ENCODE measurements around the gene ZBTB7C. TPM values are rescaled to one million over a fixed set of nuclear protein-coding genes. Genes with fewer than 3 reads are reported as not detected.

ZBTB7C gene
- total RNA-seq, 1 donor from 2014 or later, result 1.1 TPM

GRCh38 chr18:48408111-48408726 lies 964 bp downstream of the ZBTB7C start:
- no peak for DNase-seq (ENCODE audit: low read depth)
- peak overlapping the region; percentile 42 for H3K4me3 ChIP-seq (ENCODE audit: low read depth, low read length)
- no peaks in the 10 kb centered on the region for H3K36me3 ChIP-seq (ENCODE audit: control insufficient read depth, insufficient read depth, low read length)
- peaks cover 25% of the 10 kb centered on the region for H3K27me3 ChIP-seq (ENCODE audit: control insufficient read depth, insufficient read depth, low read length)
- TF ChIP-seq, protein P1, sequence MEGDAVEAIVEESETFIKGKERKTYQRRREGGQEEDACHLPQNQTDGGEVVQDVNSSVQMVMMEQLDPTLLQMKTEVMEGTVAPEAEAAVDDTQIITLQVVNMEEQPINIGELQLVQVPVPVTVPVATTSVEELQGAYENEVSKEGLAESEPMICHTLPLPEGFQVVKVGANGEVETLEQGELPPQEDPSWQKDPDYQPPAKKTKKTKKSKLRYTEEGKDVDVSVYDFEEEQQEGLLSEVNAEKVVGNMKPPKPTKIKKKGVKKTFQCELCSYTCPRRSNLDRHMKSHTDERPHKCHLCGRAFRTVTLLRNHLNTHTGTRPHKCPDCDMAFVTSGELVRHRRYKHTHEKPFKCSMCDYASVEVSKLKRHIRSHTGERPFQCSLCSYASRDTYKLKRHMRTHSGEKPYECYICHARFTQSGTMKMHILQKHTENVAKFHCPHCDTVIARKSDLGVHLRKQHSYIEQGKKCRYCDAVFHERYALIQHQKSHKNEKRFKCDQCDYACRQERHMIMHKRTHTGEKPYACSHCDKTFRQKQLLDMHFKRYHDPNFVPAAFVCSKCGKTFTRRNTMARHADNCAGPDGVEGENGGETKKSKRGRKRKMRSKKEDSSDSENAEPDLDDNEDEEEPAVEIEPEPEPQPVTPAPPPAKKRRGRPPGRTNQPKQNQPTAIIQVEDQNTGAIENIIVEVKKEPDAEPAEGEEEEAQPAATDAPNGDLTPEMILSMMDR (IDR thresholded peaks at IDR 0.05; ENCODE audit: insufficient read depth, low read length, poor library complexity, severe bottlenecking), result no peak

DNA sequence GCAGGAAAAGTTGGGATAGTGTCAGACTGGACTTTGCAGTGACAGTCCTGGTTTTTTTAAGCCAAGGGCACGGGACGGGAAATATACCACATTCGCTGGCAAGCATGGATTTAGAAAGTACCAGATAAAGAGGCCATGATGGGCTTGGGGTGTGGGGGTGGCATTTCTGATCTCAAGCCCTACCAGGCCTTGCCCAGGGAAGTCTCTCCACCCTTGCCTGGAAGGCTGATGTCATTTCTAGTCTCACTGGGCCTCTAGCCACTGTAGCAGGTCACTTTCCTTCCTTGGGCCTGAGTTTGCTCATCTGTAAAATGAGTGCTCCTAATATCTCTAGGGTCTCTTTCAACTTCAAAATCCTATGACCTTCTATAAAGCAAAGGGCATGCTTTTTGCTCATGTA lies 1.8 kb downstream of the ZBTB7C start:
- Histone ChIP-seq H3K27me3 (ENCODE audit: control insufficient read depth, insufficient read depth, low read length) (peaks cover 24% of the 10 kb centered on the region), H3K4me3 (ENCODE audit: low read depth, low read length) (no peak overlapping the region), H3K36me3 (ENCODE audit: control insufficient read depth, insufficient read depth, low read length) (no peaks in the 10 kb centered on the region)
- TF ChIP-seq, protein P1 (IDR thresholded peaks at IDR 0.05; ENCODE audit: insufficient read depth, low read length, poor library complexity, severe bottlenecking), result no peak
- no peak for DNase-seq (ENCODE audit: low read depth)

DNA sequence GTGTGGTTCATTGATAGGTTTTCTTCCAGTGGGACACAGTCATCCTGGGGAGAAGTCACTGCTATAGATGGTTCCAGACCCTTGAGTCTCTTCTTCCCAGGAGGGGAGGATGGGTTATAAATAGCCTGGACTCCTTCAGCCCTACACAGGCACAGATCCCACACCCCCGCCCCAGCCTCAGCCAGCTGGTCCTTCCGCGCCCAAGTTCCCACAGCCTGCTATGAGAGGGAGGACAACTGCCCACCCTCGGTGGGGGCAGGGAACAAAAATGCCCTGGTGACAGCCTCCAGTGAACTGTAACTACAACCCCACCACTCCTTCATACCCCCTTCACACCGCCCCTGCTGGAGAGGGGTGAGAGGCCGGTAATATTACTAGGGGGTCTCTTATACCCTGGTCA lies 3.2 kb downstream of the ZBTB7C start:
- Histone ChIP-seq H3K27me3 (ENCODE audit: control insufficient read depth, insufficient read depth, low read length) (peaks cover 16% of the 10 kb centered on the region), H3K4me3 (ENCODE audit: low read depth, low read length) (no peak overlapping the region), H3K36me3 (ENCODE audit: control insufficient read depth, insufficient read depth, low read length) (no peaks in the 10 kb centered on the region)
- DNase-seq (ENCODE audit: low read depth), result no peak
- TF ChIP-seq, protein P1 (IDR thresholded peaks at IDR 0.05; ENCODE audit: insufficient read depth, low read length, poor library complexity, severe bottlenecking), result no peak

DNA sequence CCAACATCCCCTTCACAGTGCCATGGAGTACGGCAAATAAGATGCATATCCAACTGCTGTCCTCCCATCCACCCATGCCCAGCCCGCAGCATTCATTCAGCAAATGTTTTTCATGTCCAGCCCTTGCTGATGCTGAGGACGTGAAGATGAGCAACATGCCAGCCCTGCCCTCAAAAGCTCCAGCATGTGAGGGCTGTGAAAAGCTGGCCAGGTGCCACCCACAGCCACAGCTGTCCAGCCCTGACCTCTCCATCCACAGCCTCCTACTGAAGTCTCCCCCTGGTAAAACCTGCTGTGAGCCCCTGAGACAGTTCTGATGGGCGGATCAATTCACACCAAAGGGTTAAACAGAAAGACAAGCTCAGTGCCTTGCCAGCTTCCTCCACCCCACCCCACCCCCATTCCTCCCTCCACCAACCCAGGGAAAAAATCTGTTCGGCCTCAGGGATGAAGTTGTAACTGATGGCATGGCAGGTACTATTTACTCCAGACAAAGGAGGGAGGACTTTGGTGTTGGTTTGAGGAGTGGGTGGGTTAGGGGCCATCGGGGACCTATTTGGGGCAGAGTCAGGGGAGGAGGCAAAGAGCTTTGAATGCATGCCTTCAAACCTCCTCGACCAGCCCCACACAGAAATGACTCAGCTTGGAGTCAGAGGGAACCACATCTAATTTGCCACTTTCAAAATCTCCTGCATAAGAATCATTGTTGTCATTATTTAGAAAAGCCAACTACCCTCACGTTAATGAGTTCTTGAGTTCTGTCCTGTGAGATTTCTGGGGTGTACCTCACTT lies 4.3 kb downstream of the ZBTB7C start:
- TF ChIP-seq, protein P1 (IDR thresholded peaks at IDR 0.05; ENCODE audit: insufficient read depth, low read length, poor library complexity, severe bottlenecking), result no peak
- Histone ChIP-seq H3K36me3 (ENCODE audit: control insufficient read depth, insufficient read depth, low read length) (no peaks in the 10 kb centered on the region), H3K4me3 (ENCODE audit: low read depth, low read length) (no peak overlapping the region), H3K27me3 (ENCODE audit: control insufficient read depth, insufficient read depth, low read length) (peaks cover 12% of the 10 kb centered on the region)
- no peak for DNase-seq (ENCODE audit: low read depth)

DNA sequence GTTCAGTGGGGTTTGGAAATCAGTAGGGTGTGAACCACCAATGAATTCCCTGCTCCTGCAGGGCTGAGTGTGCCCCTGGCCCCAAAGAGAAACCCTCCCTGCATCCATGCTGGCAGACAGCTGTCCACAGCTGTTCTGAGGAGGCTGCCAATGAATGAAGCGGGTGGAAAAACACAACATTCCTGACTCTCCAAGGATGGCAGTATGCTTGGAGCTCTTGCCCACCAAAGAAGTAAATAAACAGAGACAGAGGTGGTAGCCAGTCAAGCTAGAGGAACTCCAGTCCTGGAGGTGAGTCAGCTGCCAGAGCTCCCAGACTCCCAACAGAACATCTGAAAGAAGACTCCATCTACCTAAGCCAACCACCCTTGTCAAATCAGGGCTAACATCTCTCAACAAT lies 6.2 kb downstream of the ZBTB7C start:
- DNase-seq (ENCODE audit: low read depth), result peak; percentile 73
- TF ChIP-seq, protein P1 (IDR thresholded peaks at IDR 0.05; ENCODE audit: insufficient read depth, low read length, poor library complexity, severe bottlenecking), result no peak
- no peak overlapping the region for H3K4me3 ChIP-seq (ENCODE audit: low read depth, low read length)
- no peaks in the 10 kb centered on the region for H3K36me3 ChIP-seq (ENCODE audit: control insufficient read depth, insufficient read depth, low read length)
- H3K27me3 ChIP-seq (ENCODE audit: control insufficient read depth, insufficient read depth, low read length), result peaks cover 6% of the 10 kb centered on the region

Measured in kidney epithelial cell (primary cell).